Measurements from ENCODE around the gene CASQ1.

DNA sequence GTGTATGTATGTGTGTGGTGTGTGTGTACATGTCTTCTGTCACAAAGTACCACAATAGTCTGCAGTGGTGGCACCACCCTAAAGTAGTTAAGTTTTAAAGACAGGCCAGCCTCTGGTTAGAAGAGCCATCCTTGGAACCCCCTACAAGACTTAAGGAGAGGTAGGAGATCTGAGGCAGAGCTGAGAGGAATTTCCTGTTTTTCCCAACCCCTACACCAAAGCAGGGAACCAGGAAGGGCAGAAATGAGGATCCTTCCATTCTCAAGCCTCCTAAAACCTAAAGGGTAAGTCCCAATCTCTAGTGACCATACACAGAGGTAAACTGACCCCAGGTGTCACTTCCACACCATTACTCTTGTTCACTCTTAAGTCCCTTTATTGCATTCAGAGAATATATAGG is 25.9 kb downstream of the CASQ1 start:
- TF ChIP-seq POLR2A (IDR thresholded peaks at IDR 0.05), result no peak
- TF ChIP-seq, protein P1, sequence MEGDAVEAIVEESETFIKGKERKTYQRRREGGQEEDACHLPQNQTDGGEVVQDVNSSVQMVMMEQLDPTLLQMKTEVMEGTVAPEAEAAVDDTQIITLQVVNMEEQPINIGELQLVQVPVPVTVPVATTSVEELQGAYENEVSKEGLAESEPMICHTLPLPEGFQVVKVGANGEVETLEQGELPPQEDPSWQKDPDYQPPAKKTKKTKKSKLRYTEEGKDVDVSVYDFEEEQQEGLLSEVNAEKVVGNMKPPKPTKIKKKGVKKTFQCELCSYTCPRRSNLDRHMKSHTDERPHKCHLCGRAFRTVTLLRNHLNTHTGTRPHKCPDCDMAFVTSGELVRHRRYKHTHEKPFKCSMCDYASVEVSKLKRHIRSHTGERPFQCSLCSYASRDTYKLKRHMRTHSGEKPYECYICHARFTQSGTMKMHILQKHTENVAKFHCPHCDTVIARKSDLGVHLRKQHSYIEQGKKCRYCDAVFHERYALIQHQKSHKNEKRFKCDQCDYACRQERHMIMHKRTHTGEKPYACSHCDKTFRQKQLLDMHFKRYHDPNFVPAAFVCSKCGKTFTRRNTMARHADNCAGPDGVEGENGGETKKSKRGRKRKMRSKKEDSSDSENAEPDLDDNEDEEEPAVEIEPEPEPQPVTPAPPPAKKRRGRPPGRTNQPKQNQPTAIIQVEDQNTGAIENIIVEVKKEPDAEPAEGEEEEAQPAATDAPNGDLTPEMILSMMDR (IDR thresholded peaks at IDR 0.05), result no peak
